Activated naive CD4-positive, alpha-beta T cell treated with anti-CD3 and anti-CD28 coated beads, Interleukin-2, amount 50 U/mL, for 72 hours (primary cell): ENCODE measurements around the gene OR51M1. TPM values are rescaled to one million over a fixed set of nuclear protein-coding genes. Genes with fewer than 3 reads are reported as not detected.
"Not testable (repeated sequence)": the region's sequence is repeated elsewhere in the genome, so short reads cannot be mapped to it uniquely, and the experiment has no call there.

Source experiments
- ATAC-seq, 2 donors: fragments of 150-1000 bp; cut with Tn5 transposase; 2 replicates each; pipeline ENCODE4 v1.10.0; 2021; ENCODE audit warnings: mild to moderate bottlenecking in 2 of 2, moderate library complexity in 2 of 2
- DNase-seq, 2 donors: peaks; one replicate each; pipeline ENCODE4 v3.0.0; 2021 to 2022; ENCODE audit warnings: low spot score in 2 of 2
- H3K27ac Mint-ChIP-seq, 2 donors: one replicate each; pipeline ENCODE4 v1.8.0; 2022; ENCODE audit warnings: mild to moderate bottlenecking in 2 of 2, mixed read lengths in 2 of 2
- H3K36me3 Mint-ChIP-seq, 2 donors: one replicate each; pipeline ENCODE4 v1.8.0; 2022; ENCODE audit warnings: mixed read lengths in 2 of 2
- H3K9me3 Mint-ChIP-seq, 2 donors: one replicate each; pipeline ENCODE4 v1.8.0; 2022; ENCODE audit warnings: mixed read lengths in 2 of 2
- total RNA-seq, 2 donors: library from RNA; stranded (reverse); gene quantifications; one replicate each; pipeline ENCODE4 v1.2.3, GENCODE V29; 2022

OR51M1 gene, protein sequence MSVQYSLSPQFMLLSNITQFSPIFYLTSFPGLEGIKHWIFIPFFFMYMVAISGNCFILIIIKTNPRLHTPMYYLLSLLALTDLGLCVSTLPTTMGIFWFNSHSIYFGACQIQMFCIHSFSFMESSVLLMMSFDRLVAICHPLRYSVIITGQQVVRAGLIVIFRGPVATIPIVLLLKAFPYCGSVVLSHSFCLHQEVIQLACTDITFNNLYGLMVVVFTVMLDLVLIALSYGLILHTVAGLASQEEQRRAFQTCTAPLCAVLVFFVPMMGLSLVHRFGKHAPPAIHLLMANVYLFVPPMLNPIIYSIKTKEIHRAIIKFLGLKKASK
- not detected for total RNA-seq

DNA sequence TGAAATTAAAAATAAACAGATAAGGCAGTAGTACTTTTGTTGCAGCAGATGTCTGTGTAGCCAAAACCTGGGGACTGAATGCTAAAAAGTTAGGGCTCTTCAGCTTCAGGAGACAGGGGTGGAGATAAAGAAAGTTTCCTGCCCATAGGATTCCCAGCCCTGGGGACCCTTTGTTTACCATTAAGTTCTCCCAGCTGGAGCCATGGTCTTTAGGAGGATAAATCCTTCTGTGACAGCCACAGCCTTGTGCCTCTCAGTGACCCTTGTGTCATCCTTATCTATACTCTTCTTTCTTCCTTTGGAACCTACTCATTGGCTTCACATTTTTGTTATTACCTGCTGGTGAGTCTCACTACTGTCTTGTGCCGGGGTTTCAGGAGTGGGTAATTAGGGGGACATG is at the start of gene OR51M1:
Gene OR51M1 (plus strand): TSS at position 237 of the 400 bp plus-strand sequence. CDS start 5,587 bp downstream, outside the sequence.
- H3K9me3 Mint-ChIP-seq = no peaks in the 10 kb centered on the region
- no peak for DNase-seq
- ATAC-seq = no peak
- no peak within 1 kb of the TSS for H3K27ac Mint-ChIP-seq
- H3K36me3 Mint-ChIP-seq = no peaks in the 10 kb centered on the region

- no peaks in the 10 kb centered on the region for H3K9me3 Mint-ChIP-seq
- DNase-seq = no peak
- ATAC-seq = no peak
- no peaks in the 10 kb centered on the region for H3K36me3 Mint-ChIP-seq
- H3K27ac Mint-ChIP-seq = no peak overlapping the region
Measured at GRCh38 chr11:5335170-5335569, 48.4 kb upstream of the OR51M1 start.

DNA sequence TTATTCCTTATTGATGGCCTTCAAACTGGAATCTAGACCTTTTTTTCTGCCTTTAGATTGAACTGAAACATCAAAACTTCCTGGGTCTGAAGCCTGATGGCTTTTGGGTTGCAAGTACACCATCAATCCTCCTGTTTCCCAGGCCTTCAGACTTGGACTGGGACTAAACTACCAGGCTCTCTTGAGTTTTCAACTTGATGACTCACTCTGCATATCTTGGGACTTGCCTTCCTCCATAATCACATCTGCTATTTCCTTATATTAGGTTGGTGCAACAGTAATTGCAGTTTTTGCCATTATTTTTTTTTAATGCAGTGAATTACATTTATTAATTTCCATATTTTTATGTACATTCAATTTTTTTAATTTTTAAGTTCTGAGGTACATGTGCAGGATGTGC is 47.3 kb upstream of the OR51M1 start:
- no peak overlapping the region for H3K27ac Mint-ChIP-seq
- ATAC-seq = no peak
- no peaks in the 10 kb centered on the region for H3K36me3 Mint-ChIP-seq
- no peak for DNase-seq
- H3K9me3 Mint-ChIP-seq = no peaks in the 10 kb centered on the region

- ATAC-seq, H3K9me3 Mint-ChIP-seq, H3K27ac Mint-ChIP-seq, H3K36me3 Mint-ChIP-seq, DNase-seq: not testable (repeated sequence)
Measured at GRCh38 chr11:5337253-5337652, 46.4 kb upstream of the OR51M1 start.

GRCh38 chr11:5339771-5340322 is 43.8 kb upstream of the OR51M1 start:
- no peak overlapping the region for H3K27ac Mint-ChIP-seq
- no peaks in the 10 kb centered on the region for H3K9me3 Mint-ChIP-seq
- ATAC-seq (no peak), DNase-seq (no peak)
- no peaks in the 10 kb centered on the region for H3K36me3 Mint-ChIP-seq

GRCh38 chr11:5343474-5344335 is 39.9 kb upstream of the OR51M1 start, which contains the start of gene OR51B5:
TSS of gene OR51B5 (minus strand) at chr11:5343524. CDS start at chr11:5343524, 0 bp downstream.
- Mint-ChIP-seq H3K9me3 (no peaks in the 10 kb centered on the region), H3K36me3 (no peaks in the 10 kb centered on the region), H3K27ac (no peak within 1 kb of the TSS)
- ATAC-seq (no peak), DNase-seq (no peak)

DNA sequence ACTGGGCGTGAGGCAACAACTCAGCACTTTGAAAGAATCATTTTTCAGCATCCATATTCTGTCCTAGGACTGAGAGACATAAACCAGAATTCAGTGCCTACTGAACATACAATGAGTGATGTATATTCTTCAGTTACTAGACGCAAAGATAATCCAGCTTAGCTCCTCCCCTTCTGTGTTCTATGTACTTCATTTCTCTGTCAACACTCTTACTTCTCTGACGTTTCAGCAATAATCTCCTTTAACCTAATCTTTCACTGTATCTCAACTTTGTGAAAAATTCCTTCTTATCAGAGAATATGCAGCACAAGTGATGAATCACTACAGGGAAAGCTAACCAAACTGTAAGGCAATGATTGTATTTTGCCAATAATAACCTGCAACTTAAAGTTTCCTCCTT is 37.8 kb upstream of the OR51M1 start:
- no peak overlapping the region for H3K27ac Mint-ChIP-seq
- H3K9me3 Mint-ChIP-seq = no peaks in the 10 kb centered on the region
- ATAC-seq (no peak), DNase-seq (no peak)
- H3K36me3 Mint-ChIP-seq = no peaks in the 10 kb centered on the region

- Mint-ChIP-seq H3K36me3 (peaks cover 0 to 4% of the 10 kb centered on the region in 2 donors), H3K27ac (no peak overlapping the region), H3K9me3 (no peaks in the 10 kb centered on the region)
- no peak for DNase-seq
- ATAC-seq = no peak
Measured at GRCh38 chr11:5348551-5349194, 34.9 kb upstream of the OR51M1 start.

DNA sequence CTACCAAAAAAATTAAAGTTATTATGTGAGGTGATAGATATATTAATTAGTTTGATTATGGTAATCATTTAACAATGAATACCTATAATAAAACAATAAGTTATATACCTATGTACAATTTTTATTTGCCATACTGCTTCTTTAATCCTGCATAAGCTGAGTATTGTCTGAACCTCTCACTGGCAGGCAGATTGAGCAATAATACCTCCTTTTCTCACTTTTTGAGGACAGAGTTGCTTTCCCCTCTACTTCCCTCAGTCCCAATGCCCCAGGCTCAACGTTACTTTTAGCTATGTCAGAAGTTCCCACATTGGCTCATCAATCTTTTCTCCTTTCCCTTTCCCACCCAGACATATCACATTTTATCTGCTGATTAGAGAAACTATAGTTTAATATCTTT is 34.1 kb upstream of the OR51M1 start:
- Mint-ChIP-seq H3K27ac (no peak overlapping the region), H3K36me3 (peaks cover 0 to 4% of the 10 kb centered on the region in 2 donors), H3K9me3 (no peaks in the 10 kb centered on the region)
- DNase-seq = no peak
- ATAC-seq = no peak

- H3K27ac Mint-ChIP-seq = no peak within 1 kb of the TSS
- no peak for ATAC-seq
Measured at GRCh38 chr11:5351208-5351607, 32.4 kb upstream of the OR51M1 start, which contains the start of gene OR51B6. TSS of gene OR51B6 (plus strand) at chr11:5351508. CDS start at chr11:5351508, 0 bp downstream.

GRCh38 chr11:5356031-5356430 is 27.6 kb upstream of the OR51M1 start:
- not testable (repeated sequence) for ATAC-seq, H3K36me3 Mint-ChIP-seq, H3K27ac Mint-ChIP-seq, DNase-seq
- H3K9me3 Mint-ChIP-seq = peaks cover 4 to 10% of the 10 kb centered on the region in 2 donors

More at GRCh38 chr11:5351208-5351607, 32.4 kb upstream of the OR51M1 start, which contains the start of gene OR51B6:
- H3K9me3 Mint-ChIP-seq = peaks cover 0 to 3% of the 10 kb centered on the region in 2 donors
- no peak for DNase-seq
- peaks cover 0 to 4% of the 10 kb centered on the region in 2 donors for H3K36me3 Mint-ChIP-seq

GRCh38 chr11:5362017-5362625 is 21.5 kb upstream of the OR51M1 start:
- peaks cover 4 to 15% of the 10 kb centered on the region in 2 donors for H3K9me3 Mint-ChIP-seq
- no peak for ATAC-seq
- DNase-seq = no peak
- H3K36me3 Mint-ChIP-seq = no peaks in the 10 kb centered on the region
- H3K27ac Mint-ChIP-seq = no peak overlapping the region

GRCh38 chr11:5363679-5364078 is 19.9 kb upstream of the OR51M1 start:
- Mint-ChIP-seq H3K36me3 (no peaks in the 10 kb centered on the region), H3K9me3 (peaks cover 0 to 10% of the 10 kb centered on the region in 2 donors), H3K27ac (no peak overlapping the region)
- ATAC-seq (no peak), DNase-seq (no peak)

GRCh38 chr11:5364214-5364613 is 19.4 kb upstream of the OR51M1 start:
- ATAC-seq (no peak), DNase-seq (no peak)
- no peak overlapping the region for H3K27ac Mint-ChIP-seq
- no peaks in the 10 kb centered on the region for H3K36me3 Mint-ChIP-seq
- H3K9me3 Mint-ChIP-seq = peaks cover 0 to 10% of the 10 kb centered on the region in 2 donors

DNA sequence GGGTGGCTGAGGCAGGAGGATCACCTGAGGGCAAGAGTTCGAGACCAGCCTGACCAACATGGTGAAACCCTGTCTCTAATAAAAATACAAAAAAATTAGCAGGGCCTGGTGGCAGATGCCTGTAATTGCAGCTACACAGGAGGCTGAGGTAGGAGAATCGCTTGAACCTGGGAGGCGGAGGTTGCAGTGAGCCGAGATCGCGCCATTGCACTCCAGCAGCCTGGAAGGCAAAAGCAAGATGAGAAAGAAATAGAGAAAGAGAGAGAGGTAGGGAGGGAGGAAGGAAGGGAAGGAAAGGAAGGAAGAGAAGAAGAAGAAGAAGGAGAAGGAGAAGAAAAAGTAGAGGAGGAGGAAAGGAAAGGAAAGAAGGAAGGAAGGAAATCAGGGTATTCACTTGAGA is 17.2 kb upstream of the OR51M1 start:
- not testable (repeated sequence) for H3K27ac Mint-ChIP-seq, ATAC-seq, H3K9me3 Mint-ChIP-seq, H3K36me3 Mint-ChIP-seq, DNase-seq

DNA sequence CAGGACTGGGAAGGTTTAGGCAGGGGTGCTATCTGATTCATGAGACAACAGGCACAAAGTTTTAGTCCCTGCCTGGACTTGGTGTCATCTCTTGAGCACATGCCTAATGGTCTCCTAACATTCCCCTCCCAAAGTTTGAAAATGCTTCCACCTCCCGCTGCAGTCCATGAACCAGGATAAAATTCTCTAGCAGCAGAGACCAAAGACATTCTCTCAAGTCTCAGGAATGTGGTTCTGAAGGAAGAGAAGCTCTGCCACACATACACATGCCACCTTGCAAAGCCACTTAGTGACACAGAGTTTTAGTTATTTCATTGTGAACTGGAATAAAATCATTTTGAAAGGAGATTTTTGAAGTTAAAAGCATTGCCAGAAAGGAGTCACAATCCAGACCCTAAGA is 16.8 kb upstream of the OR51M1 start:
- DNase-seq = no peak
- no peaks in the 10 kb centered on the region for H3K36me3 Mint-ChIP-seq
- peaks cover 0 to 10% of the 10 kb centered on the region in 2 donors for H3K9me3 Mint-ChIP-seq
- no peak overlapping the region for H3K27ac Mint-ChIP-seq
- no peak for ATAC-seq
